HEK293T (cell line): ENCODE data around the gene WBP1.
"Not testable (repeated sequence)": the region's sequence is repeated elsewhere in the genome, so short reads cannot be mapped to it uniquely, and the experiment has no call there.

ENCODE experiments used
- CTCF ChIA-PET: fragments of 350-600 bp; formaldehyde crosslinking; extraction: SDS; loops from one replicate; lab custom pipeline; 2021; ENCODE audit warnings: antibody characterized with exemption, inconsistent platforms; lab: Yijun Ruan, JAX
- POLR2A ChIA-PET: fragments of 350-600 bp; formaldehyde crosslinking; extraction: SDS; loops from one replicate; lab custom pipeline; 2020; ENCODE audit warnings: antibody characterized with exemption, inconsistent platforms; lab: Yijun Ruan, JAX
- DNase-seq: peaks from one replicate; pipeline ENCODE4 v3.0.0; 2012; ENCODE audit warnings: mixed read lengths; ENCODE audit errors: extremely low spot score
- ARNT ChIP-seq: fragments of 450-650 bp; IDR thresholded peaks from 2 replicates; pipeline ENCODE4 v1.6.1; 2017; ENCODE audit warnings: mild to moderate bottlenecking
- BHLHE40 ChIP-seq: fragments of 450-650 bp; IDR thresholded peaks from 2 replicates; pipeline ENCODE4 v1.6.1; 2016; ENCODE audit warnings: mild to moderate bottlenecking, moderate library complexity, borderline replicate concordance
- CTBP1 ChIP-seq: fragments of 450-650 bp; IDR thresholded peaks from 2 replicates; pipeline ENCODE4 v1.6.1; 2016; ENCODE audit warnings: borderline replicate concordance
- ELF4 ChIP-seq: fragments of 450-650 bp; IDR thresholded peaks from 2 replicates; pipeline ENCODE4 v1.6.1; 2017; ENCODE audit warnings: antibody characterized with exemption
- FOXA1 ChIP-seq: fragments of 450-650 bp; IDR thresholded peaks from 2 replicates; pipeline ENCODE4 v1.6.1; 2016; ENCODE audit warnings: mild to moderate bottlenecking
- FOXK2 ChIP-seq: fragments of 450-650 bp; IDR thresholded peaks from 2 replicates; pipeline ENCODE4 v1.6.1; 2016; ENCODE audit warnings: mild to moderate bottlenecking
- FOXM1 ChIP-seq: fragments of 450-650 bp; IDR thresholded peaks from 2 replicates; pipeline ENCODE4 v1.6.1; 2017; ENCODE audit warnings: mild to moderate bottlenecking, borderline replicate concordance
- HDGF ChIP-seq: fragments of 450-650 bp; IDR thresholded peaks from 2 replicates; pipeline ENCODE4 v1.6.1; 2017; ENCODE audit warnings: antibody characterized with exemption, borderline replicate concordance
- L3MBTL2 ChIP-seq: fragments of 450-650 bp; conservative IDR thresholded peaks from 2 replicates; pipeline ENCODE4 v1.6.1; 2016; ENCODE audit warnings: mild to moderate bottlenecking
- LEF1 ChIP-seq: fragments of 450-650 bp; IDR thresholded peaks from 2 replicates; pipeline ENCODE4 v1.6.1; 2017; ENCODE audit warnings: mild to moderate bottlenecking, borderline replicate concordance
- NFRKB ChIP-seq: fragments of 450-650 bp; IDR thresholded peaks from 2 replicates; pipeline ENCODE4 v1.6.1; 2016; ENCODE audit warnings: mild to moderate bottlenecking, moderate library complexity
- SP1 ChIP-seq: fragments of 450-650 bp; IDR thresholded peaks from 2 replicates; pipeline ENCODE4 v1.6.1; 2017
- SUZ12 ChIP-seq: fragments of 450-650 bp; IDR thresholded peaks from 2 replicates; pipeline ENCODE4 v1.6.1; 2016; ENCODE audit warnings: mild to moderate bottlenecking
- TARDBP ChIP-seq: fragments of 450-650 bp; IDR thresholded peaks from 2 replicates; pipeline ENCODE4 v1.6.1; 2016
- ZNF384 ChIP-seq: fragments of 450-650 bp; IDR thresholded peaks from 2 replicates; pipeline ENCODE4 v1.6.1; 2016
- TF ChIP-seq, protein P1 (sequence below): fragments of 450-650 bp; IDR thresholded peaks from 2 replicates; pipeline ENCODE4 v1.6.1; 2016

The WBP1 gene

GRCh38 chr2:74458938-74459363 is 713 bp downstream of the WBP1 start:
- no peak for TF ChIP-seq CTBP1
- no peak for TF ChIP-seq ZNF384
- TF ChIP-seq SUZ12, result no peak
- TF ChIP-seq FOXA1, result no peak
- no peak for TF ChIP-seq TARDBP
- CTCF ChIA-PET, result interaction anchor here (1.0 kb wide), 1 partner anchor 25 kb away, joined by 3 read pairs; no protein-coding TSS in a partner anchor
- POLR2A ChIA-PET, result interaction anchor here (1.1 to 8.2 kb wide), 15 partner anchors 9 to 133 kb away, joined by 3 to 81 read pairs (median 10); partner anchors contain the start of genes AUP1, C2orf81, CCDC142 and HTRA2
- no peak for DNase-seq

GRCh38 chr2:74459503-74460118 is 1.4 kb downstream of the WBP1 start:
- CTCF ChIA-PET, DNase-seq: not testable (repeated sequence)
- POLR2A ChIA-PET, result interaction anchor here (1.3 to 8.2 kb wide), 8 partner anchors 8 to 132 kb away, joined by 3 to 81 read pairs (median 17); partner anchors contain the start of genes AUP1, CCDC142, HTRA2 and MRPL53

- CTCF ChIA-PET, DNase-seq: not testable (repeated sequence)
- POLR2A ChIA-PET, result interaction anchor here (4.6 kb wide), 1 partner anchor 13 kb away, joined by 62 read pairs; the partner anchor contains the start of gene MRPL53
Observed at GRCh38 chr2:74460187-74460586, 1.9 kb downstream of the WBP1 start.

DNA sequence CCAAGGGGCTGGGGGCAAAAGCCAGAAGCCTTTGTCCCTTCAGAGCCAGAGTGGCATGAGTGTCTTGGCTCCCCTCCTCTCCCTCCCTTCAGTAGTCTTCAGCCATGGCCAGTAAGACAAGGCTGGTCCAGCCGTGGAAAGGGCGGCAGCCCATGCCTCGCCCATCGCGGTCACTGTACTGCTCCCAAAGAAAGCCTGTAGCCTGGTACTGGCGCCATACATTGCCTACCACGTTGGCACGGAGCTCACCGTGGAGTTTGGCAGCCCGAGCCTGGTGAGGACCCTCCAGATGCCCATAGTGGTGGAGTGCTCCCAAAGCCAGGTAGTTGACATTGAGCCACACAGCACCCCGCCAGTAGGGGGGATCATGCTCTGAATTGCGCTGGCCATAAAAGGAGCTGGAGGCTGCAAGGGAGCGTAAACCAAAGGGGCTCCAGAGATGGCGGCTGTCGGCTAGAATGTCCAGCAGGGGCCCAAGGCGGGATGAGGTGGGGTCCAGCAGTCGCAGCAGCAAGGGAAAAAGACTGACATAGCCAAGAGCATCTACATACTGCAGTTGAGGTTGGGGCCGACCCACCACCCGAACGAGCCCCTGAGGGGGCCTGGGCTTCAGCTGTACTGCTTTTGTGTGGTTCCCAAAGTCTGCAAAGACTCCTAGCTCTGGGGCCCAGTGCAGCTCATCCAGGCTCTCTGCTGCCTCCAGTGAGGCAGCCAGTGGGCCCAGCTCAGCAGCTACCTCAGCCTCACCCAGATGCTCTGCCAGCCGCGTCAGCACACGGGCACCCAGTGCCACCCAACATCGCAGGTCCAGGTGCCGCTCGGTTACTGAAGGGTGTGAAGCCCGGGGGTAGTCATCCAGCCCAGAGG is 3.2 kb downstream of the WBP1 start:
- no peak for DNase-seq
- TF ChIP-seq ZNF384, result no peak
- no peak for TF ChIP-seq L3MBTL2
- no peak for TF ChIP-seq LEF1
- no peak for TF ChIP-seq FOXK2
- TF ChIP-seq ARNT, result no peak
- TF ChIP-seq BHLHE40, result no peak
- TF ChIP-seq FOXA1, result no peak
- TF ChIP-seq CTBP1, result no peak
- TF ChIP-seq ELF4, result no peak
- TF ChIP-seq HDGF, result no peak
- no peak for TF ChIP-seq SP1
- TF ChIP-seq FOXM1, result no peak
- no peak for TF ChIP-seq NFRKB
- TF ChIP-seq, protein P1, sequence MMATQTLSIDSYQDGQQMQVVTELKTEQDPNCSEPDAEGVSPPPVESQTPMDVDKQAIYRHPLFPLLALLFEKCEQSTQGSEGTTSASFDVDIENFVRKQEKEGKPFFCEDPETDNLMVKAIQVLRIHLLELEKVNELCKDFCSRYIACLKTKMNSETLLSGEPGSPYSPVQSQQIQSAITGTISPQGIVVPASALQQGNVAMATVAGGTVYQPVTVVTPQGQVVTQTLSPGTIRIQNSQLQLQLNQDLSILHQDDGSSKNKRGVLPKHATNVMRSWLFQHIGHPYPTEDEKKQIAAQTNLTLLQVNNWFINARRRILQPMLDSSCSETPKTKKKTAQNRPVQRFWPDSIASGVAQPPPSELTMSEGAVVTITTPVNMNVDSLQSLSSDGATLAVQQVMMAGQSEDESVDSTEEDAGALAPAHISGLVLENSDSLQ, result no peak
- TF ChIP-seq SUZ12, result no peak
- TF ChIP-seq TARDBP, result no peak
- POLR2A ChIA-PET, result interaction anchor here (0.6 to 0.9 kb wide), 4 partner anchors 11 to 454 kb away, joined by 3 to 4 read pairs (median 3); partner anchors contain the start of genes CCDC142, MRPL53 and TTC31
- CTCF ChIA-PET, result no interaction called here

GRCh38 chr2:74462054-74462785 is 4.0 kb downstream of the WBP1 start:
- no peak for DNase-seq
- CTCF ChIA-PET, result no interaction called here
- TF ChIP-seq TARDBP (no peak), FOXA1 (no peak), FOXM1 (no peak), L3MBTL2 (no peak), ARNT (no peak), NFRKB (no peak), FOXK2 (no peak), SUZ12 (no peak), CTBP1 (no peak), ELF4 (no peak), HDGF (no peak), ZNF384 (no peak), BHLHE40 (no peak), LEF1 (no peak), SP1 (no peak)
- TF ChIP-seq, protein P1, result no peak
- POLR2A ChIA-PET, result interaction anchor here (0.7 to 0.9 kb wide), 3 partner anchors 10 to 21 kb away, joined by 3 to 4 read pairs (median 3); partner anchors contain the start of genes CCDC142, MRPL53 and TTC31

DNA sequence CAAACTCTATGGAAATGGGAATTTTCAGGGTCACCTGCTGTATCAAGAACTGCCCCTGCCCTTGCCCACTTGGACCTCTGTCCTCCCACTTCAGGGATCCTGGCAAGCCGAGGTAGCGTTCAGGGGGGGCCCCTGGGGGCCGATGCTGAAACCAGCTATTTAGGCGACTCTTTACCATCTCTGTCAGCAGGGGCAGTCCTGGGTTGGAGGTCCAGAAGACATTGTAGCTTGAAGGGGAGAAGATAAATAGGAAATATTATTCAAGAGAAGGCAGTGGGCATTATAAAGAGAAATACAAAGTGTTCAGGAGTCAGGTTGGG is 4.5 kb downstream of the WBP1 start:
- POLR2A ChIA-PET, result no interaction called here
- TF ChIP-seq NFRKB (no peak), TARDBP (no peak), ARNT (no peak), ELF4 (no peak), L3MBTL2 (no peak), LEF1 (no peak), BHLHE40 (no peak), HDGF (no peak), FOXK2 (no peak), FOXM1 (no peak), SUZ12 (no peak), SP1 (no peak), CTBP1 (no peak), FOXA1 (no peak)
- TF ChIP-seq, protein P1, result no peak
- DNase-seq, result no peak
- CTCF ChIA-PET, result no interaction called here
